Stimulated activated CD8-positive, alpha-beta memory T cell treated with anti-CD3 and anti-CD28 coated beads, Interleukin-7, amount 100 ng/mL, for 48 hours (primary cell): ENCODE results near the gene PDZRN3.
"Not testable (repeated sequence)": the region's sequence is repeated elsewhere in the genome, so short reads cannot be mapped to it uniquely, and the experiment has no call there.

ENCODE experiments used
- DNase-seq, 2 donors: peaks; one replicate each; pipeline ENCODE4 v3.0.0-alpha.2; 2020; ENCODE audit warnings: low read depth in 1 of 2; ENCODE audit errors: extremely low read depth in 1 of 2

Gene PDZRN3

DNA sequence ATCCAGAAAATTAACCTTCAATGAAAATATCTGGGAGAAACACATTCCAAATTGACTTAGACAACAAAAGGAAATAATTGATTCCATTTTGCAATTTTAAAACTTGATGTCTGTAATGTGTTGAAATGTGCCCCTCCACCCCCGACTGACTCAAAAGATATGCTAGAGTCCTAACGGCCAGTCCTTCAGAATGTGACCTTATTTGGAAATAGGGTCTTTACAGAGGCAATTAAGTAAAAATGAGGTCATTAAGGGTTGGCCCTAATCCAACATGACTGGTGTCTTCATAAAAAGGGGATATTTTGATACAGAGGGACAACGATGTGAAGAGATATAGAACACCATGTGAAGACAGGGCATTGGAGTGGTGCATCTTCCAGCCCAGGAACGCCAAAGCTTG, 153.9 kb downstream of the PDZRN3 start:
- DNase-seq: no peak

DNA sequence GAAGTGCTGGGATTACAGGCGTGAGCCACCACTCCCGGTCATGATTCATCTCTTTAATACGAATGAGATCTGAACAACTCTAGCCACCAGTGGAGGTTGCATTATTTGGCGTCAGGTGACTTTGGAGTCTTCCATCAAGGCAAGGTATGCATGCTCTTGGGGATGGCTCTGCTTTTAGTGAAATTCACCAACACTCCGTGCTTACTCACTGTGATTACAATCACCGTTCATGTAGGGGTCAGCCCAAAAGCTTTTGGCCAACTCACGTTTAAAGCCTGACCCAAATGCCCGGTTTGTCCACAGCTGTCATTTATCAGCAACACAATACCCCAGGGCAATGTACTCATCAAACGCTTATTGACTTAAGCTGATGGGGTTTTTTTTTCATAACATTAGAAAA, 155.4 kb downstream of the PDZRN3 start:
- no peak for DNase-seq

DNA sequence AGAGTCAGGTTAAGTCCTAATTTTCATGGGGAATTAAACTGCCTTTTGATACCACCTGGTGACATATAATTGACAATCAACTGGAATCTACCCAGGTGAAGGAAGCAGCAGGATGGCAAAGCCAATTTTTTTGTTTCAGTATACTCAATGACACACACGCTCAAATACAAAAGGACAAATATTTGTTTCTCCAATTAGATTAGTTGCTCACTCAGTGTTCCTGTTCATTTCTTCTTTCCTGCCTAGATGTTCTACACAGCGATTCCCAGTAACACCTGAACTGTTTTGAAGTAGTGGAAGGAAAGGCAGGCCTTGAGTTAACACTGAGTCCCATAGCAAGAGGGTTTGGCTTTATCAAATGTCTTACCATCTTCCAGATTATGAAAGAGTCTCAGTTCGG, 157.5 kb downstream of the PDZRN3 start:
- DNase-seq: no peak

DNA sequence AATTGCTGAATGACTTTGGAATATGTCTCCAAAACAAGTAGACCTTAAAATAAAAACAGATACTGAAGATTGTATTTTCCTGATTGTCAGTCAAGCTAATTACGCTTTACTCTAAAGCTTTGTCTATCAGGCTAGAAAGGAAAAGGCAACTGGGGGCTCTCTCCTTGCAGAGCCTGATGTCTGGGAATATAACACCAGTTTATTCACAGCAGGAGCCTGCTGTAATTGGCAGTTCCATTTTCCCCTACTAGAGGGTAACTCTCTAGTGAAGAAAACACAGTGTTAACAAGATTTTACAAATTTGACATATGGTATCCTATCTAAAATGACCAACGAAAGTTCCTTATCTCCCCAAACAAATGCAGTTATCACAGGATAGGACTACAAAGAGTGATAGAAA, 158.8 kb downstream of the PDZRN3 start:
- DNase-seq: no peak

DNA sequence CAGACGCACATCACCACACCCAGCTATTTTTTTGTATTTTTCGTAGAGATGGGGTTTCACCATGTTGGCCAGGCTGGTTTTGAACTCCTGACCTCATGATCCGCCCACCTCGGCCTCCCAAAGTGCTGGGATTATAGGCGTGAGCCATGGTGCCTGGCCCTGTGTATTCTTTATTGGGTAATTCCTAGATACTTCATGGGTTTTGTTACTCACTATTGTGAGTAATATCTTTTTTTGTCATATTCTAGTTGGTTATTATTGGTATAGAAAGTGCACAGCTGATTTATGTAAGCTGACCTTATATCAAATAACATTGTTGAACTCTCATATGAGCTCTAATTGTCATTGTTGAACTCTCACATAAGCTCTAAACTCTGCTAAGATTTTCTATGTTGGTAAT, 160.6 kb downstream of the PDZRN3 start:
- DNase-seq: not testable (repeated sequence)

DNA sequence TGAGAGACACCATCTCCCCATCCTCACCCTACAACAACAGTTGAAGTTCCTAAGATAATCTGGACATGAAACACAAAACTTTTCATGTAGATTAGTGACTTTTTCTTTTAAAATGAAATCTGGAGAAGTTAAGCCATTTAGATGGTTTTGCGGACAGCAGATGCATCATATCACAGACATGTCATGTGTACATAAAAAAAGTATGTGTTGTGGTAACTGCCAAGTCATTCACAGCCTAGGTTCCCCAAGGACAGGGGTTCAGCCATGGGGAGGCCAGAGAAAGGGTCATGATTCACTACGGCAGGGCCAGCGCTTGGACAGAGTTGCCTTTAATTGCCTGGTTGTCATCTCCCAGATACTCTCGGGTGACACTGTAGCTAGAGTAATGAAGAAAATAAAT, 163.2 kb downstream of the PDZRN3 start:
- no peak for DNase-seq

DNA sequence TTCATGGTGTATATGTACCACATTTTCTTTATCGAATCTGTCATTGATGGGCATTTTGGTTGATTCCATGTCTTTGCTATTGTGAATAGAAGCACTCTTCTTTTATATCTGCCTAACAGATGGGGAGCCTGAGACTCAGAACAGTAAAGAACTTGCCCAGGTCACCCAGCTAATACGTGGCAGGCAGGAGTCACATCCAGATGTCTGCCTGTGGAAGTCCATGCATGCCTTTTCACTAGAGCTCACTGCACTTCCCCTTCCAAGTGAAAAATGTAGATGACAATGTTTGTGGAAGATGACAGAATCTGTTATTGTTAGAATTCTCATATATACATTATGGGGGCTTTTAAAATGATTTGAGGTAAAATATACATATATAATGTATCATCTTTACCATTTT, 165.0 kb downstream of the PDZRN3 start:
- DNase-seq: no peak

DNA sequence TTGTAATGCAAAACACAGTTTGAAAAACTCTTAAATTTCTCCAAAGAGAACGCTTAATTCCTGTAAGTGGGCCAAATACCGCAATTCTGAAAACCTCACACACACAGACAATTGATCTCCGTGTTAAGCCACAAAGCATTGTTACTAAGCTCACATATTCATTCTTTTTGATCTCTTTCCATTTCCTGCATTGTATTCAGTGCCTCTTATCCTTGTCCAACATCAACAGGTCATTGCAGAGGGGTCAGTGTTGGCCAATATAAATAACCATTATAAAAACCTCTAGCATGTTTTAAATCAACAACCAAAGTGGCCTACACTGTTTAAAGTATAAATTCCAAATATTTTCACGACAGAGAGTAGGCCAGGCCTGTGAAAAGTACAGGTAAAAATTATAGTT, 171.1 kb downstream of the PDZRN3 start:
- no peak for DNase-seq

DNA sequence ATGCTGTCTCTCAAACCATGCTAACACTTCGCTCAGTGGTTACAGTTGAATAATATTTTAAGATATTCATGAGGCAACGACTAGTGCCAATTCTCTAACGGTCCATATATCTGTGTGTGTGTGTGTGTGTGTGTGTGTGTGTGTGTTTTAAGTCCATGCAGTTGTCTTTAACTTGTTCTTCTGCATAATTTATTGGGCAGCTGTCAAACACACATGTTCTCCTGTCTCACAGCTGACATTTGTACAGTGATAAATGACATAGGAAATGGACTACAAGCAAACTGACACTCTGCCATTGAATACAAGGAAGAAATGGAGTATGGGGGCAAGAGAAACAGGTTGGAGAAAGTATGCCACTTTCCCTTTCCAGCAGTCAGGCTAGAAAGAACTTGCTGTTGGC, 172.0 kb downstream of the PDZRN3 start:
- DNase-seq: no peak

DNA sequence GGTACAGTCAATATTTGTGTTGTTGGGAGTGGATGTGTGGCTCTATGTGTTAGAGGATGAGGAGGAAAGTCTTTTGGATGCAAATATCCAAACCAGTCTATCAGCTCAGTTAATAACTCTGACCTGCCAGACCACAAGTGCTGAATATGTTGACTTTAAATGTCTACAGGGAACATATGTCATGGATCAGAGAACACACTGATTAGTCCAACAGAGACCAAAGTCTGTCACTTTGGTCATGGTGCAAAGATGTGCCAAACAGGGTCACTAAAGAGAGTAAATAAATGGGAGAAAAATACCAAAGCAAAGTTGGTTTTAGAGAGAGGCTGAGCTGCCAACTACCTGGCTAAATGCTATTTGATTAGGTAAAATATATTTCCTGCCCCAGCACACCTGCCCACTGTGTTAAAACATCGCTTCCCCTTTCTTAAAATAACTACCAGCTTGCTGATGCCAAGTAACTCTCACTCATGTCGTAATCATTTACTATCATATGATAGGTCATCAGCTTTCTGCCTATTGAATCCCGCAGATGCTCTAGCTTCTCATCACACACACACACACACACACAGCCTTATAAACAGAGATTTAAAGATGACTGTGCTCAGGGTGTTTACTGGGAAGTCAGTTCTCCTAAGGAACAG, 173.3 kb downstream of the PDZRN3 start:
- no peak for DNase-seq

DNA sequence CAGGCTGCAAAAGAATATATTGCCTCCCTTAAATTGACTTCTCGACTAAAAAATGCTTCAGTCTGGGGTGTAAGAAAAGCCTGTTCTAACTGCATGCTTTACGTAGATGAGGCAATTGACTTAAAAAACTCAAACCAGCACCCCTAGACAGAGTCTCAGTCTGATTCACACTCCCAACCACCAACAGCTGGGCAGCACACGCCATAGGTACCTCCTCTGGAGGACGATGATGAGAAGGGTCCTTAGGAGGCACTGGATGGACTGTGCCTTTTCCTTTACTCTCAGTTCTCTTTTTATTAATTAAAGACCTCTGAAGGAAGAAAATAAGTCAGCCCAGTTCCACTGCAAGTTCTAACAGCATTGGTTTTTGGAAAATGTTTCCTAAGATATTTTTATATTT, 175.0 kb downstream of the PDZRN3 start:
- DNase-seq: no peak

DNA sequence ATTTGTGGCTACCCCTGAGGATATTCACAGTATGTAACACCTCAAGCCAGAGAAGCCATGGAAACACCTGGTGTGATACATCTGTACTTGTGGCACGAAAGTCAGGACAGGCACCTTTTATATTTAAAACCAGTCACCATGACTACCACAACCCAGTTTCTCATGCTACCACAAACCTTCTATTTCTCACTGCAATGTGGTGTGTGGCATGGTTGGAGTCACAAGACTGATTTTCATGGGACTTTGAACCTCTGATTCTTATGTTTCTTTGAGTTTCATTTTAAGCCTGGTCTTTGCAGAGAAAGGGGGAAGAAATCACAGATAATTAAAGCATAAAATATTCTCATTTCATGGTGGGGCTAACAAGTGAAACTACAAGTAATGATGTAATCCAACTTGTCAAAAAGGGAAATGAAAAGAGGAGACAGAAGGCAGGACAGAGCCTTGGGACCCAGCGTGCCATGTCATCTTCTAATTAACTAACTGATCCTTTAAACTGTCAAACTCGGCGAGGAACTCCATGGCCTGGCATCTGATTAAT, 175.9 kb downstream of the PDZRN3 start:
- DNase-seq: no peak

DNA sequence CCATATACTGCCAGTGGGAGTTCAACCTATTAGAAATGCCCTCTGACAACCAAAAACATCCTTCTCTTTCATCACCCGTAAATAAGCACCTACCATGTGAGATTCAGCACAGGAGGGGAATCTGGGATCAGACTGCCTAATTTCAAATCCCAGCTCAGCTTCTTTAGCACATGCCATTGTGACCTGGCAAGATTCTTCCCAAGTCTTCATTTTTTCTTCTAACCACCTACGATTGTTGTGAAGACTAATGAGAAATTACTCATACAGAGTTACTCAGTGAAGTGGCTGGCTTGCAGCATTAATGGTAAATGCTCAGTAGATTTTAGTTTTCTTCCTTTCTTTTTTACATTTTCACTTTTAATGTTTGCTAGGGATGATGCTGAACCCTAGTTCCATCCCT, 176.7 kb downstream of the PDZRN3 start:
- DNase-seq: no peak

DNA sequence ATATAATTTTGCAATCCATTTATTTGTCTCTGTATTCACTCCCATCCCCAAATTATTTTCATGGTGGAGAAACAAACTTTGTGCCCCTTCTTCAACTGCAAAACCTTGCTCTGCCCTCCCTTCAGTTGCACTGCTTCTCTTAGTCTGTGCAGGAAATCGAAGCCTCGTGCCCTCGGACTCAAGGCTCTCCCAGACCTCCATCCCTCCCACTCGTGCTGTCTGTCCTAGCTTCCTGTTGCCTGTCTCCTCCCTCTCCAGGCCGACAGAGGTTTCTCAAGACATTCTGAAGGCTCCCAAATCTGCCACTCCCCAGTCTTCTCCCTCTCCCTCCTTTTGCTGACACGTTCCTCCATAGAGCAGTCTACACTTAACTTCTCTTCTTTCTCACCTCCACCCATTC, 177.6 kb downstream of the PDZRN3 start:
- DNase-seq: no peak

DNA sequence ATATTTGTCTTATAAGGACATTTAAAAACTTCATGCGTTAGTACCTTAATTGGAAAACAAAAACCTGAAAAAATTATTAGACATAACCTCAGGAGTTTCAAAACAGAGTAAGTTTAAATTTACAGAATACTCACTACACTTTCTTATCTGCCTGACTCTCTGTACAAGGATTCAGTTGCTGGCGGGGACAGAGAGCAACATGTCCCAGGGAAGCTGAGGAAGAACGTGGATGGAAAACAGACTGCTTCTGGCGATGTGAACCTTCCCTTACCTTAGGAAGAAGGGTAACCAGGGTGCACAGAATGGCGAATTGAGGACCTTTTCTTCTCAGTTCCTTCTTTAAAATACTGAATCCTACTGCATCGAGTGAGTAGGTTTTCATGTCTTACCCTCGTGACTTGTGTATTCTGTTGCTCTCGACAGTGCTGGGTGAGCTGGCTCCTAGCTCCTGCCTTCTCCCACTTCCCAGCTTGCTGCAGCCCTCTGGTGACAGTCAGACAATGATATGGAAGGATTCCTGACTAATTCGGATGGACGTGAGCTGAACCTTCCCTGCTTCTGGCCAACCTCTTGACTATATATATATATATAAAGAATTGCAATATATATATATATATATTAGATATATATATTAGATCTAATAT, 178.2 kb downstream of the PDZRN3 start:
- no peak for DNase-seq

DNA sequence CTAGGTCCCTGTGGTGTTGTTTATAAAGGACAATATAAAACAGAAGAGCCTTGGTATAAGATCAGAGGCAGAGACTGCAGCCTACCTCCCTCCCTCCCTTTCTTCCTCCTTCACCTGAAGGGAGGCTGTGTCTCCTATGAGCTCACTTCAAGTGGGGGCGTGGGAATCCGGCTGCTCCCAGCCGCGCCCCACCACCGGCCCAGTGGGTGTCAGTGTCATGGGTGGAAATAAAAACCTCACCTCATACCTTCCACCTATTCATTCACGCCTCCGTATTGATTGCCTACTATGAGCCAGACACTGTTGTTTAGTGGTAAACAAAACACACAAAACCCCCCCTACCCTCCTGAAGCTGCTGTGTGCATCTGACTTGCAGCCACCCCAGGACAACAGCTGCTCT, 181.9 kb downstream of the PDZRN3 start:
- DNase-seq: no peak

DNA sequence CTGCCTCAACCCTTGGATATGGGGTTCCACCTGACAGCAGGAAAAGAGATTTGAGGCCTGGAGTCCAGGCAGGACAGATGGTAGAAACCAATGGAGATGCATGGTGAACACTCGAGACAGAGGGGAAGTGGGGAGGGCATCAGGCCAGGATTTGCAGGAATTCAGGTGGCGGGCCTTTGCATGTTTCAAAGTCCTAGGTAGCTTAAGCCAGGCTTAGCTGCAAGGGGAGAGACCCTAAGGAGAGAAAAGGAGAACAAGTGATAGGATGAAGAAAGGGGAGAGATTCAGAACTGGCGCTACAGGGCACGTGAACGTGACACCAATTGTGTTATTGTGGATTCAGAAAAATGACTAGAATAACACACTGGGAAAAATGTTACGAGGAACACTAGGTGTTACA, 182.6 kb downstream of the PDZRN3 start:
- no peak for DNase-seq

DNA sequence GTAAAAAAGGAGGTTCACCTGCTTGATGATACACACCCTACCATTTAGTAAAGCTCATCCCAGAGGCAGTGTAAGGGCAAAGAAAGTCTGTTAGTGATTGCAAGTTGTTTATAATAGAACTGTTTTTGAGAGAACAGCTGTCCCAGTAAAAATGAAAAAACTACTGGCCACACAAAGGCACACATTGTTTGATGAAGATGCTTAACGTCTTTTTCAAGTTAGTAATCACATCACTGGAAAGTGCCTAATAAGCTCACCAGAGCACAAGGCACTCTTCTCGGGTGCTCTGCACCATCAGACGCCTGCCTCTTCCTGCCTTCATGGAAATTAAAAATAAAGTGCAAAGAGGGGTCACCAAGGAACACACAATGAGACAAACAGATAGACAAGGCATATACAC, 186.9 kb downstream of the PDZRN3 start:
- no peak for DNase-seq

DNA sequence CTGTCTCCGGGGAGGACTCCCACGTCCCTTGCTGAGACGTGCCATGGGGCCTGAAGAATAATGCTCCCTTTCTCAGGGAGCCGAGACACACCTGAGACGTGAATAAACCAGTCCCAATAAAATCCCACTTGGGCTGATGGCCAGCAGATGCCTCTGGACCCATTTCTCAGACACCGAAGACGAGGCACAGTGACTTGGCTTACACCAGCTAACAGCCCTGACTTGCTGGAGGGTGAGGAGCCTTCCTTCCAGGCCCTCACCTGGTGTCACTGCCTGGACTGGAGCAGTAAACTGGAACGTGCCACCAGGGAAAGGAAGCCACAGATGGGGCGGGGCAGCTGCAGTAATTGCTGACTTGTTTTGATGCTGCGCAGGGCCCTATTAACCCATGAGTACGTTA, 189.7 kb downstream of the PDZRN3 start:
- DNase-seq: no peak

DNA sequence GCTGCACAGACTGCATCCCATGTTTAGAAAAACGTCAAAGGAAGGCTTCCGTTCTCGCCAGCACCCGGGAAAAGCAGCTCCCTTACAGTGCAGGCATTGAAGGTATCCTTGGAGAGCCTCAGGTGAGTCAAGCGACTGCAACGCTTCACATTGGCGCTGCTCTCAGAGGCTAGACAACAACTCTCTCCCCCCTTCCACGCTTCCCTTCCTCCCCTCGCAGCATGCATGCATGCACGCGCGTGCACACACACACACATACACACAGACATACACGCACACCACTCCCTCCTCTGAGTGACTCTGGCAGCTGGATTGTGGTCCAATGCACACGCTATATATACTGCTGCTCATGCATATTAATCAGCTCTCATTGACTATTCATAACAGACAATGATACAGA, 191.1 kb downstream of the PDZRN3 start:
- no peak for DNase-seq

DNA sequence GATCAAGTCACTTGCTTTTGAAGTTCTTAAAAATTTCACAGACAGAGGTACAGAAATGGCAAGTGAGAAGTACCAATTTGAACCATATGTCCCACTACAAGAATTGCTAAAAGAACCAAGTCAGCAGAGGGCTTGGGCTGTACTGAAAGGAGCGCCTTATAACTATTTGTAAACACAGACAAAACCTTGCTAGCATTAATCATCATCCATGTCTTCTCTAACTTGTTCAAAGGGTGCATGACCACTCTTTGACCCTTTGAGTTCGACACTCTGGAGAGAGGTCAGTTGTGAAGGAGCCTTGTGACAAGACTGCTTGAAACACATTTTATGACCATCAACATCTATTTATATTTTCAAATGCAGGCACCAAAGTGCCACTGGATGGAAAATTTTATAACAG, 191.7 kb downstream of the PDZRN3 start:
- no peak for DNase-seq

DNA sequence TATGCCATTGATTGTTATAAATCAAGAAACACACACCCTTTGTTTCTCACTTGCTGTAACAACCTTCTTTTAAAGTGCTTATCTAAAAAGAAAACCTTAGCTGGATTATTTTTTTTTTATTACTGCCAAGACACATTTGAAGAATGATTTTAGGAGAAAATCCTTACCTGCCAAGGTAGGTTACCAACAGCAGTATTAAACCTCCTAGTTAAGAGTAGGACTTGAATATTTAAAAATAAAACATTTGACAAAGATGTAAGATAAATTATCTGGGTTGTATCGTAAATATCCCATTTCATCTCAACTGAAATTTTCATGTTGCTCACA, 192.1 kb downstream of the PDZRN3 start:
- DNase-seq: no peak
